ENCODE data around the gene PLA2G5.

DNA sequence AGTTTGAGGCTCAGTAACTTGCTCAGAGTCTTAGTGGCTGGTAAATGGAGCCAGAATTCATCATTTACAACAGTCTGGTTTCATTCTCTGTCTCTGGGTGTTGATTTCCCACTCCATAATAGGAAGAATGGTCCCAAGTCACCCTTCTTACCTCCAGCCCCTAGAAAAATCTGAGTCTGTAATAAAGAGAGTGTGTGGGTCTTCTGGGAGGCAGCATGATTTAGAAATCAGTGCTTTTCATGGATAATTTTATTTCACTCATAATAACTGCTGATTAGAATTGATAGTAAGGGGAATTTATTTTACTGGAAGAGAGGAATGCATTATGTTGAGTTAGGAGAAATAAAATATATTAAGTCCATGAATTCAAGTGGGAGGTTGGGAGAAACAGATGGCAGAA is 47.2 kb downstream of the PLA2G5 start:
- TF ChIP-seq, protein P1, sequence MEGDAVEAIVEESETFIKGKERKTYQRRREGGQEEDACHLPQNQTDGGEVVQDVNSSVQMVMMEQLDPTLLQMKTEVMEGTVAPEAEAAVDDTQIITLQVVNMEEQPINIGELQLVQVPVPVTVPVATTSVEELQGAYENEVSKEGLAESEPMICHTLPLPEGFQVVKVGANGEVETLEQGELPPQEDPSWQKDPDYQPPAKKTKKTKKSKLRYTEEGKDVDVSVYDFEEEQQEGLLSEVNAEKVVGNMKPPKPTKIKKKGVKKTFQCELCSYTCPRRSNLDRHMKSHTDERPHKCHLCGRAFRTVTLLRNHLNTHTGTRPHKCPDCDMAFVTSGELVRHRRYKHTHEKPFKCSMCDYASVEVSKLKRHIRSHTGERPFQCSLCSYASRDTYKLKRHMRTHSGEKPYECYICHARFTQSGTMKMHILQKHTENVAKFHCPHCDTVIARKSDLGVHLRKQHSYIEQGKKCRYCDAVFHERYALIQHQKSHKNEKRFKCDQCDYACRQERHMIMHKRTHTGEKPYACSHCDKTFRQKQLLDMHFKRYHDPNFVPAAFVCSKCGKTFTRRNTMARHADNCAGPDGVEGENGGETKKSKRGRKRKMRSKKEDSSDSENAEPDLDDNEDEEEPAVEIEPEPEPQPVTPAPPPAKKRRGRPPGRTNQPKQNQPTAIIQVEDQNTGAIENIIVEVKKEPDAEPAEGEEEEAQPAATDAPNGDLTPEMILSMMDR (IDR thresholded peaks at IDR 0.05), result no peak
- TF ChIP-seq POLR2A (IDR thresholded peaks at IDR 0.05), result no peak
